Memory B cell (primary cell): ENCODE data around the gene STK35.
A peak's percentile ranks its signal among the peaks of the same experiment; 100 is the strongest.
"Not testable (repeated sequence)": the region's sequence is repeated elsewhere in the genome, so short reads cannot be mapped to it uniquely, and the experiment has no call there.

ENCODE experiments used
- ATAC-seq: fragments of 150-1000 bp; cut with Tn5 transposase; 2 replicates; pipeline ENCODE4 v1.10.0; 2021; ENCODE audit warnings: low read depth, mild to moderate bottlenecking, moderate library complexity
- DNase-seq, 2 donors: peaks; one replicate each; pipeline ENCODE4 v3.0.0; 2022; ENCODE audit warnings: low spot score in 2 of 2
- H3K27ac Mint-ChIP-seq: one replicate; pipeline ENCODE4 v1.8.0; 2022; ENCODE audit warnings: mild to moderate bottlenecking, moderate library complexity, mixed read lengths
- H3K27me3 Mint-ChIP-seq: one replicate; pipeline ENCODE4 v1.8.0; 2022; ENCODE audit warnings: mixed read lengths
- H3K36me3 Mint-ChIP-seq: one replicate; pipeline ENCODE4 v1.8.0; 2022; ENCODE audit warnings: mild to moderate bottlenecking, mixed read lengths
- H3K4me1 Mint-ChIP-seq: one replicate; pipeline ENCODE4 v1.8.0; 2022; ENCODE audit warnings: mixed read lengths
- H3K4me3 Mint-ChIP-seq: one replicate; pipeline ENCODE4 v1.8.0; 2022; ENCODE audit warnings: mild to moderate bottlenecking, moderate library complexity, mixed read lengths
- H3K9me3 Mint-ChIP-seq: one replicate; pipeline ENCODE4 v1.8.0; 2022; ENCODE audit warnings: mixed read lengths

The STK35 gene

DNA sequence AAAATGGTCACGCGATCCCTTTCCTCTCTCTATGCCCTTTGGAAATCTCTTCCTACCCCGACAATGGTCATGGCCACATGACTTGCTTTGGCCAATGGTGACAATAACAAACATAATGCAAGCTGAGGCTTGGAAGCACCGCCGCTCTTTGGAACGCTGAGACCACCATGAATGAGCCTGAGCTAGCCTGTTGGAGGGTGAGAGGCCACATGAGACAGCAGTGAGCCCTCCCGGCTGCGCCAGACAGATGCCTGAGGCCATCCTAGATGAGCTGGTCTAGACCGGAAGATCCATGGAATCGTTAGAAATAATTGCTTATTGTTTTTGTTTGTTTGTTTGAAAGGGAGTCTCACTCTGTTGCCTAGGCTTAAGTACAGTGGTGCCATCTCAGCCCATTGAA lies 64.2 kb downstream of the STK35 start:
- Mint-ChIP-seq H3K4me3 (no peak overlapping the region), H3K4me1 (no peaks in the 10 kb centered on the region), H3K9me3 (no peaks in the 10 kb centered on the region), H3K27me3 (peaks cover 7% of the 10 kb centered on the region), H3K36me3 (no peaks in the 10 kb centered on the region), H3K27ac (no peak overlapping the region)
- ATAC-seq (no peak), DNase-seq (no peak)

DNA sequence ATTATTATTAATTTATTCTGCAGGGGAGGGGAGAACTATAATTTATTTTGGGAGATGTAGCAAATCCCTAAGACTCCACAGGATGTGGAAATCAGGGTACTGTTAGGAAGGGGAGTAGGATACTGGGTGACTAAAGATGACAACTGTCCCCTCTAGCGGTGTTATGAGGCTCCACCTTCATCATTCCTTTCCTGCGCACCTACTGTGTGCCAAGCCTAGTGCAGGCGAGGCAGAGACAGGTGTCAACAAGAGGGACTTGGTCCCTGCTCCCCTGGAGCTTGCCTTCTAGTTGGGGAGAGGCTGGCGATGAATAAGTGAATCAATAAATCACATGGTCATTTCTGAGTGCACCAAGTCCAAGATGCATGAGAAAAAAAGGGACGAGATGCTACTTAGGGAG lies 65.5 kb downstream of the STK35 start:
- DNase-seq (no peak), ATAC-seq (no peak)
- H3K27ac Mint-ChIP-seq = no peak overlapping the region
- no peaks in the 10 kb centered on the region for H3K4me1 Mint-ChIP-seq
- peaks cover 9% of the 10 kb centered on the region for H3K27me3 Mint-ChIP-seq
- H3K36me3 Mint-ChIP-seq = no peaks in the 10 kb centered on the region
- H3K9me3 Mint-ChIP-seq = no peaks in the 10 kb centered on the region
- H3K4me3 Mint-ChIP-seq = no peak overlapping the region

DNA sequence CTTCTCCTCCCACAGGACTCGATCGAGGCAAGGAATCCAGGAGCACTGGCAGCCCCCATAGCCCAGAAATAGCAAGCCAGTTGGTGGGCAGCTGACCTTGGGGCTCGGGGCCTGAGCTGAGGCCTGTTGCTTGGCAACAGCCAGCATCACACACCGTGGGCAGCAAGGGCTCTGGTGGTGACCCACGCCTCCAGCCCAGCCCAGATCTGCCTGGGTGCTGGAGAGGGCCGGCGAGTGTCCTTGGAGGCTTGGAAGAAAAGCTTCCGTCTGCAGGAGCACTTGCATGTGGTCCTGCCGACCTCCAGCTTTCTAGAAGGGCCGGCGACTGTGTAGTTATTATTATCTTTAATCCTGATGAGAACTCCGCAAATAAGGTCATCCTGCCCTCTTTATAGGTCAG lies 67.3 kb downstream of the STK35 start:
- Mint-ChIP-seq H3K4me1 (peaks cover 4% of the 10 kb centered on the region), H3K36me3 (no peaks in the 10 kb centered on the region), H3K27ac (no peak overlapping the region), H3K4me3 (no peak overlapping the region), H3K27me3 (peaks cover 12% of the 10 kb centered on the region), H3K9me3 (no peaks in the 10 kb centered on the region)
- no peak for ATAC-seq
- no peak for DNase-seq

DNA sequence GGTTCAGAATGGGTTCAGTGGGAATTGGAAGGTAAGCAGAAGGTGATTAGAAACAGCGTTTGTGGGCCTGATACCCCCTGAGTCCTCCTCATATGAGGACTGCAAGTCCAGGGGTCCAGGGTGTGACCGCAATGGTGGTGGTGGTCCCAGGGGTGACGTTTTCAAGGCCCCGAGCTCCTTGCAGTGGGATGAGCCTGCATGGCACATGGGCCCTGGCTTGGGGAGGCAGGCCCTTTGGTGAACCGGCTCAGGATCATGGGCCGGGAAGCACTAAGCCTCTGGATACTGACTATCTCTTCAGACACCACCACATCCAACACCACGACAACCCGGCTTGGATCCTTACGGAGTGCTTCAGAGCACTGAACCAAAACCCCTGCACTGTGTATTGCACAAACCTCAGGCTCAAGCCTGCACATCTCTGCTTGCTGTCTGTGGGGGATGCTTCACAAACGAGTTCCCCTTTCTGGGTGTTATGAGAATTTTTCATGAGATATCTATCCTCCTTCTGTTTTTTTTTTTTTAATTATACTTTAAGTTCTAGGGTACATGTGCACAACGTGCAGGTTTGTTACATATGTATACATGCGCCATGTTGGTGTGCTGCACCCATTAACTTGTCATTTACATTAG lies 67.9 kb downstream of the STK35 start:
- peaks cover 4% of the 10 kb centered on the region for H3K4me1 Mint-ChIP-seq
- H3K27me3 Mint-ChIP-seq = peaks cover 16% of the 10 kb centered on the region
- DNase-seq (no peak), ATAC-seq (no peak)
- no peaks in the 10 kb centered on the region for H3K36me3 Mint-ChIP-seq
- no peaks in the 10 kb centered on the region for H3K9me3 Mint-ChIP-seq
- no peak overlapping the region for H3K27ac Mint-ChIP-seq
- no peak overlapping the region for H3K4me3 Mint-ChIP-seq

DNA sequence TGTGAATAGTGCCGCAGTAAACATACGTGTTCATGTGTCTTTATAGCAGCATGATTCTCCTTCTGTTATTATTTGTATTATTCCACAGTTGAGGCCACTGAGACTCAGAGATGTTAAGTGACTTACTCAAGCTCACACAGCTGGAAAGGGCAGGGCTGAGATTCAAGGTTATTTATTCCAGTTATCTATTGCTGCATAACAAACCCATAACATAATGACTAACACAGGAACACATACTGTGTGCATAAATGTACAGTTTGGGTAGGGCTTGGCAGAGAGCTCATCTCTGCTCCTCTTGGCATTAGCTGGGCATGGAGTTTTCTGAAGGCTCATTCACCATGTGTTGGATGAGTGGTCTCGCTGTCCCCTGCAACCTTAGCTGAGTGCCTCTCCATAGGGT lies 68.8 kb downstream of the STK35 start:
- H3K4me1 Mint-ChIP-seq = peaks cover 4% of the 10 kb centered on the region
- no peak for ATAC-seq
- H3K36me3 Mint-ChIP-seq = no peaks in the 10 kb centered on the region
- H3K4me3 Mint-ChIP-seq = no peak overlapping the region
- peaks cover 17% of the 10 kb centered on the region for H3K27me3 Mint-ChIP-seq
- no peak for DNase-seq
- no peaks in the 10 kb centered on the region for H3K9me3 Mint-ChIP-seq
- no peak overlapping the region for H3K27ac Mint-ChIP-seq

DNA sequence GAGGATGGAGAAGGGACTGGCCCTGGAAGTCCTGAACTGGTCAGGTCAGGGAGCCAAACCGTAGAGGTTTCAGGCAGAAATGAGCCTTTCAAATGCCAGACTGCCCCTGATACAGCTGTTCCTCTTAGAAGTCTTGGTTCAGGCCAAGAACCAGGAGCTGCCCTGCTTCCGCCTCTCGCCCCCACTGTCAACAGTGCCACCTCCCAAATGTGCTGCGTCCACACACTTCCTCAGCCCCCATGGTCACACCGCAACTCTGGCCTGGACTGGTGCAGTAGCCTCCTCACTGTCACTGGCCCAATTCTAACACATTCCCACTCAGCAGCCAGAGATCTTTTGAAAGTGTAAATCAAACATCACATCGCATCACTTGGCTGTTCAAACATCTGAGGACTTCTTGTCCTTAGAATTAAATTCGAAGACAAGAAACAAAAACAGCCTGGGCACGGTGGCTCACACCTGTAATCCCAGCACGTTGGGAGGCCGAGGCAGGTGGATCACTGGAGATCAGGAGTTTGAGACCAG lies 69.7 kb downstream of the STK35 start:
- Mint-ChIP-seq H3K4me3 (no peak overlapping the region), H3K27ac (no peak overlapping the region), H3K9me3 (no peaks in the 10 kb centered on the region), H3K27me3 (peaks cover 21% of the 10 kb centered on the region), H3K4me1 (peaks cover 4% of the 10 kb centered on the region), H3K36me3 (no peaks in the 10 kb centered on the region)
- ATAC-seq = no peak
- DNase-seq = no peak

DNA sequence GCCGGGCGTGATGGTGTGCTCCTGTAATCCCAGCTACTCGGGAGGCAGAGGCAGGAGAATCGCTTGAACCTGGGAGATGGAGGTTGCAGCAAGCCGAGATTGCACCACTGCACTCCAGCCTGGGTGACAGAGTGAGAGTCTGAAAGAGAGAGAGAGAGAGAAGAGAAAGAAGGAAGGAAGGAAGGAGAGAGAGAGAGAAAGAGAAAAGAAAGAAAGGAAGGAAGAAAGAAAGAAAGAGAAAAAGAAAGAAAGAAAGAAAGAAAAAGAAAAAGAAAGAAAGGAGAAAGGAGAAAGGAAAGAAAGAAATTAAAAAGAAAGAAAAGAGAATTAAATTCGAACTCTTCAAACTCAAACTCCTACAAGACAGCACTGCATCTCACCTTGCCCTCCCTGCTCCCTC lies 70.2 kb downstream of the STK35 start:
- not testable (repeated sequence) for DNase-seq, H3K27ac Mint-ChIP-seq

DNA sequence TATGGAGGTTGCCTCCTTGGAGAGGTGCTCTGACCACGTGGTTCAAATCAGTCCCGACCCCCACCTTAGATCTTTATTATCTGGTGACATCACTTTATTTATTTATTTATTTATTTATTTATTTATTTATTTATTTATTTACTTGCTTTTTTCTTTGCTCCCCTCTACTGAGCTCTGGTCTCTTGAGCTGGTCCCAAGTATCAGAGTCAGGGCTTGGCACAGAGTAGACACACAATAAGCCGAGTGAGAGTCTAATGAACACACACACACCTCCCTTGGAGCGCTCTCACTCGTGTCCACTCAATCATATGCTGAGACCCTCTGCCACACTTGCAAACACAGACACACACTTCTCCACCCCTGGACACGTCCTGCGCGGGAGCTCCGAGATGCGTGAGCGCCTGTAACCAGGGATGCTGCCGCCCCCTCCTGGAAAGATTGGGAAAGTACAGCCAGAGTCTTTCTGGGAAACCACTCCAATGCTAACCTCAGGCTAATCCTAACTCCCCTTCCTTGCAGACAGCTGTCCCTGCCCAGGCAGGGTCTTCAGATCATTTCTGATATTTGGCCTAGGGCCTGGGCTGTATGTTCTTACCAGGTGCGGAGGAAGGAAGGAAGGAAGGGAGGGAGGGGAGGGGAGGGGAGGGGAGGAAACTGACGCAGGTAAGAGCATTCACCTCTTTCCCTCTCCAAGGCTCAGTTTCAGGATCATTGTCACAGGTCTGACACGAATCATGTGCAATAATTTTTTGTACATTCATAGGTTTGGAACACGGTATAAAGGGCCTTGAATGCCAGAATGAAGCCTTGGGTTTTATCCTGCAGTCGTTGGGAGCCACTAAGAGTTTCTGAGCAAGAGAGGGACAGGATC lies 70.9 kb downstream of the STK35 start:
- H3K27me3 Mint-ChIP-seq = peaks cover 23% of the 10 kb centered on the region
- no peak overlapping the region for H3K4me3 Mint-ChIP-seq
- DNase-seq = peak; percentile 69 to 74
- H3K9me3 Mint-ChIP-seq = no peaks in the 10 kb centered on the region
- peaks cover 4% of the 10 kb centered on the region for H3K4me1 Mint-ChIP-seq
- peak; percentile 54 for ATAC-seq
- H3K27ac Mint-ChIP-seq = no peak overlapping the region
- H3K36me3 Mint-ChIP-seq = no peaks in the 10 kb centered on the region

More for the DNA sequence above, 70.2 kb downstream of the STK35 start:
- not testable (repeated sequence) for ATAC-seq, H3K4me1 Mint-ChIP-seq, H3K9me3 Mint-ChIP-seq, H3K36me3 Mint-ChIP-seq, H3K4me3 Mint-ChIP-seq
- peaks cover 21% of the 10 kb centered on the region for H3K27me3 Mint-ChIP-seq

DNA sequence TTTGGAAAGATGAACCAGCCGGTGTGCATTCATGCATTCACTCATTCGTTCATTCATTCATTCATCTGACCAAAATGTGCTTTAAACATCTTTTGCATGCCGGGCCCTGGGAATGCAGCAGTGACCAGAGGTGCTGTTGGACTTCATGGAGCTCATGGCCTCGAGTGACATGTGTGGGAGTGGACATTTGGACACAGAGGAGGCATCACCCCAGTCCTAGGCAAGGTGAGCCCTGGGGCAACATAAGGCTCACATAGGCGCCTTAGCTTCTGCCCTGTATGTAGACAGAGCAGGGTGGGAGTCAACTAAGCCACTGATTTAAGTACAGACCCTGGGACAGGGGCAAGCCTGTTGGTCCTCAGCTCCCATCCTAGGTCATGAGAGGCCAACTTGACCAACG lies 71.6 kb downstream of the STK35 start:
- ATAC-seq = no peak
- Mint-ChIP-seq H3K27ac (no peak overlapping the region), H3K4me1 (peaks cover 4% of the 10 kb centered on the region), H3K36me3 (no peaks in the 10 kb centered on the region), H3K27me3 (peaks cover 26% of the 10 kb centered on the region), H3K4me3 (no peak overlapping the region), H3K9me3 (no peaks in the 10 kb centered on the region)
- DNase-seq = no peak

DNA sequence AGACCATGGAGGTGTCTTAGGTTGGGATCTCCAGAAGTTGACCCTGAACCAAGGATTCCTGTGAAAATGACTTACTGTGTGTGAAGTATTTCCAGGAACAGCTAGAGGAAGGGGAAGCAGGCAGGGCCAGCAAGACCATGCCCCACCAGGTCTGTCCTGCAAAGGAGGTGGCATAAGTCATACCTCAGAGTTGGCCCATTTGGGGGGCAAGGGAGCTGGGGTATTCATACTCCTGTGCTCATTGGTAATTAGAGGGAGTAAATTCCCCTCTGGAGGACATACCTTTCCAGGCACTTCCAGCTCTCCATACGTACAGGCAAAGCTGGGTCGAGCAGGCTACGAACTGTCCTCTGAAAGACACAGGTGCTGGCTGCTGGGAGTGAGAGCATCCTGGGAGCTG lies 72.4 kb downstream of the STK35 start:
- no peak for ATAC-seq
- H3K27me3 Mint-ChIP-seq = peaks cover 27% of the 10 kb centered on the region
- H3K36me3 Mint-ChIP-seq = no peaks in the 10 kb centered on the region
- peaks cover 4% of the 10 kb centered on the region for H3K4me1 Mint-ChIP-seq
- no peak for DNase-seq
- H3K9me3 Mint-ChIP-seq = no peaks in the 10 kb centered on the region
- no peak overlapping the region for H3K4me3 Mint-ChIP-seq
- no peak overlapping the region for H3K27ac Mint-ChIP-seq

DNA sequence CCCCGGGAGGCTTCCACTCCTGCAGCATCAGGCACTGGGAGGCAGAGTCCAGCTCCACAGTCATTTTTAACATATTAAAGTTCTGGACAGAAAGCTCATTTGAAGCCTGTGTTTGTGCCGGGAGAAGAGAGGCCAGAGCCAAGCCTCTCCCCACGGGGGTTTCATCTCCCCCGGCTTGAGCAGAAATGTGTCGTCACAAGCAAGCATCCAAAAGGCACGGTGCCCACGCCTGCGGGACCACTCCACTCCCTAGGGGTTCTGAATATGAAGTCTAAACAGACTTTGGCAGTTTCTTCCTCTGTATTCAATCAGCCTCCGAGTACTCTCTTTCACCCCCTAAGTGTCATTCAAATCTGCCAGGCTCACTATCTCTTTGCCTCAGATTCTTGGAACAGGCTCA lies 75.3 kb downstream of the STK35 start:
- H3K36me3 Mint-ChIP-seq = no peaks in the 10 kb centered on the region

DNA sequence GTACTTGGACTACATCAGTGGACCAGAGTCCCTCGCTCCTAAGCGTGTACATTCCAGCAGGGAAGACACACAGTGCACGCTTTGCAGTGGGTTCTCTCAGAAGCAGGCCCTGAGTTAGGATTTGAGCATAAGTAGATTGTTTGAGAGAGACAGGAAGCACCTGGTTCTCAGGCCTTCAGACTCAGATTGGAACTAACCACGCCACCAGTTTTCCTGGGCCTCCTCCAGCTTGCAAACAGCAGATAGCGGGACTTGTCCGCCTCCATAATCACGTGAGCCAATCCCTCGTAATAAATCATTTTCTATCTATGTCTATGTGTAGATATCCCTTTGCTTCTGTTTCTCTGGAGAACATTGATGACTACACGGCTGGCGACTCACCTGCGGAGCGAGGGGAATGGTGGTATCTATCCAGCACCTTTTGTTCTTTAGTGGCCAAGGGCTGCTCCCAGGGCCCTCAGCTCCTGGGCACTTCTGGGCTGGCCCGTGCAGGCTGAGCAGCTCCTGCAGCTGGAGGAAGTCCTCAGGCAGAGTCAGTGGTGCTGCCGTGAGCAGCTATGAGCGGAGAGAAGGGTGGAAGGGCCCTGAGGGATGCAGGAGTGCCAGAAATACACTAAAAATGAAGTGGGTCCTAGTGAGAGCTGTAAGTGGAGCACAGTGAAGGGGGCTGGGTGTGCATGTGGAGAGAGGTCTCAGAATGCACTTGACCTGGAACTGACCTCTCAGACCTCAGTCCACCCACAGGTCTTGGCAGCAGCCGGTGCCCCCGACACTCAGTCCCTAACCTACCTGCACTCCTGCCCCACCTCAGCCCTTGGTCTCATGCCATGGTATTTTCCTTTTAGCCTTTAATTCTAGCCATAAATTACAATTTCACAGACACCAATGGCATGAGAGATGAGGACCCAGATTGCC lies 76.9 kb downstream of the STK35 start:
- Mint-ChIP-seq H3K4me3 (no peak overlapping the region), H3K4me1 (no peaks in the 10 kb centered on the region), H3K27ac (no peak overlapping the region), H3K36me3 (no peaks in the 10 kb centered on the region), H3K27me3 (peaks cover 25% of the 10 kb centered on the region), H3K9me3 (no peaks in the 10 kb centered on the region)
- DNase-seq (no peak), ATAC-seq (no peak)

More for the DNA sequence above, 75.3 kb downstream of the STK35 start:
- DNase-seq = no peak
- no peak overlapping the region for H3K27ac Mint-ChIP-seq
- no peaks in the 10 kb centered on the region for H3K9me3 Mint-ChIP-seq
- H3K4me3 Mint-ChIP-seq = no peak overlapping the region
- H3K4me1 Mint-ChIP-seq = peaks cover 4% of the 10 kb centered on the region
- H3K27me3 Mint-ChIP-seq = peaks cover 30% of the 10 kb centered on the region
- ATAC-seq = no peak

DNA sequence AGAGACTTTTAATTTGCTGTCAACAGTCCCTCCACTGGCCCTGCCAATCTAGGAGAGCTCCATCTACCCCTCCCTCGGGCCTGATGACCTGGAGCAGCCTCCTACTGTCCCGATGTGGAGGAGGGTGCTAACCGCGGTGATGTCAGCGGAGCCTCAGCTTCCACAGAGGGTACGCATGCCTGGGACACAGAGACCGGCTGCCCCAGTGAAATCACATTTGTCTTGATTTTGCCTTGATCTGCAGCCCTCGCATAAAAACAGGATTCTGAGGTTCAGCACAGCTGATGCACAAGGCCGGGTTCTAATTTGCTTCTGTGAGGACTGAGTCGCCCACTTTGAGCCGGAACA lies 77.6 kb downstream of the STK35 start:
- Mint-ChIP-seq H3K27ac (no peak overlapping the region), H3K27me3 (peaks cover 22% of the 10 kb centered on the region), H3K9me3 (no peaks in the 10 kb centered on the region), H3K4me1 (no peaks in the 10 kb centered on the region), H3K4me3 (no peak overlapping the region), H3K36me3 (no peaks in the 10 kb centered on the region)
- DNase-seq (no peak), ATAC-seq (no peak)

DNA sequence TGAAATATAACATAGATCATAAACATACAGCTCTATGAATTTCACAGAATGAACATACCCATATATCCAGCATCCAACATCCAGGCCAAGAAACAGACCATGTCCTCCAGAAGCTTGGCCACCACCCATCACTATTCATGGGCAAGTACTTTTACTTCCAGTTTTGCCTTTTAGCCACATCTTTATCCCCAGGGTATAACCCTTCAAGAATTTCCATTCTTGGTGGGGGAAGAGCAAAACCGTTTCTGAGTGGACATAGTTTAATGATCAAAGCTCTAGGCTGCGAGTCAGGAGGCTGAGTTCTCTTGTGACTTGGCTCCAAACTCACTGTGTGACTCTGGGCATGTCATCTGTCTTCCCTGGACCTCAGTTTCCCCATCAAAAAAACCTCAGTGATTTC lies 78.3 kb downstream of the STK35 start:
- peaks cover 19% of the 10 kb centered on the region for H3K27me3 Mint-ChIP-seq
- no peaks in the 10 kb centered on the region for H3K9me3 Mint-ChIP-seq
- no peak overlapping the region for H3K4me3 Mint-ChIP-seq
- no peaks in the 10 kb centered on the region for H3K4me1 Mint-ChIP-seq
- ATAC-seq (no peak), DNase-seq (no peak)
- H3K36me3 Mint-ChIP-seq = no peaks in the 10 kb centered on the region
- H3K27ac Mint-ChIP-seq = no peak overlapping the region
